NOMO-1 treated with dmso at 0.1 percent for 144 hours (cell line): Measurements from ENCODE around the gene PACS2.

Source experiments
- DNase-seq: peaks from one replicate; lab custom pipeline; 2025; ENCODE audit not compliant: unreplicated experiment; lab: John Stamatoyannopoulos, UW

The PACS2 gene

DNA sequence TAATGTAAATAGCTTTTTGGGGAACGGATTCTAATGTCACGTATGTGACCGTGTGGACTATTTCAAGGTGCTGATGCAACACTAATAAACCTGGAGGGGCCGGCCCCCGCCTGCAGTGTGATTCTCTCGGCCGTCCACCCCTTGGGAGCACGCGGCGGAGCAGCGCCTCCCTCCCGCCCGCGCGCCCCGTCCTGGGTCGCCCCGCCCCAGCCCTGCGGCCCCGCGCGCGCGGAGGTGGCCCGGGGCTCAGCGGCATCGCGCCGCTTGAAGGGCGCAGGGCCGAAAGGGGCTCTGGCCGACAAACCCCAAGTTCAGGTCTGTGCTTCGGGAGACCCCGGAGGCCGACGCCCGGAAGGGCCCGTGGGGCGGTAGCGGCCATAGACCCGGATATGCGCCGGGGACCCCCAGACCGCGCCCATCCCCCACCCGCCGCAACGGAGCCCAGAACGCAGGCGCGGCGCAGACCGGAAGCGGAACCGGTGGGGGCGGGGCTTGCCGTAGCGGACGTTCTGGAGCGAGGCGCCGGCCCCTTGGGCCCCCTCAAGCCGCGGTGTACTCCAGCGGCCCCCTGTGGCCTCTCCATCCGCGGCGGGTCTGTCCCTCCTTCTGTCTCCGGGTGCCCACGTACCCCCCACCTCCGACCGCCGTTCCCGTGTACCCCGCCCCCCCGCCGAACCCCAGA, 83.6 kb downstream of the PACS2 start, which contains the start of gene TEX22:
Gene TEX22, plus strand, starts transcription at position 495 of the 682 bp plus-strand sequence. CDS start 803 bp downstream, outside the sequence.
- peak; percentile 82 for DNase-seq

DNA sequence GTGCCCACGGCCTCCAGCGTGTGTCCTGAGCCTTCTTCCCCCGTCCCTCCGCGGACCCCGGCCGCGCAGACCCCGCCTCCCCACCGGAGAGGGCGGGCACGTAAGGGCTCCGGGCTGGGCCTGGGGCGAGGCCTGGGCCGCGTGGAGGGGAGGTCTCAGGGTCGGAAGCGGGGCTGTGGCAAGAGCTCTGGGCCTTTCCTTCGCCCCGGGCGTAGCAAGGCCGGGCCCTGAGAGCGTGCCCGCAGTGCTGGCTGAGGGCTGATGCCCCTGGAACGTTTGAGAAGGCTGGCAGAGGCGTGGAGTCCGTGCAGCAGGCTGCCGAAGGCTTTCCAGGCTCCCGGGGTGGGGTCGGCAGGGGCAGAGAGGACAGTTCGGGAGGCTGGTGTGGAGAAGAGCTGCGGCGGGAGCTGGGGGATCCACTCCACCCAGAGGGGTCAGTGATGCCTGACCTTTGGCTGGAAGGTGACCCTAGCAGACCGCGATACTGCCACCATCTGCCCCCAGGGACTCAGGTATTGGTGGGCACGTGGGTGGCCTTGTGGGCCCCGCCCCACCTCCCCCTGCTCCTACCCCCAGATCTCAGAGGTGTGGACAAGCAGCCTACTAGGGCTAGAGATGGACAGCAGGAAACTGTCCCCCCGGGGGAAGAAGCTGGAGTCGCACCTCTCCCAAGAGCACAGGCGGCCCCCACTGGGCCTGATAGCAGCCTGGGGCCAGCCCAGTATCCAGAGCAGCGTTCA, 84.3 kb downstream of the PACS2 start:
- DNase-seq = peak; percentile 47

DNA sequence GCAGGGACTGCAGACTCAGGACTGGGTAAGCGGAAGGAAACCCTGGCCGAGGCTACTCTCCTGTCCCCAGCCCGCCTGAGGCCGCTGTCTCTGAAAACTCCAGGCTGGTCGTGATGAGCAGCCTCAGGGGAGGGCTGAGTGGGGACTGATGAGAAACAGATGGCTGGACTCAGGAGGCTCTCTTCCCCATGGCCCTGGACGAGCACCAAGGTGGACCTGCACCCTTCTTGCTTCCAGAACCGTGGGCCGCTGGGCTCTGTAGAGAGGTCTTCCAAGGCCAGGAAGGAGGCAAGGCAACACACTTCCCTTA, 84.9 kb downstream of the PACS2 start:
- DNase-seq = no peak

DNA sequence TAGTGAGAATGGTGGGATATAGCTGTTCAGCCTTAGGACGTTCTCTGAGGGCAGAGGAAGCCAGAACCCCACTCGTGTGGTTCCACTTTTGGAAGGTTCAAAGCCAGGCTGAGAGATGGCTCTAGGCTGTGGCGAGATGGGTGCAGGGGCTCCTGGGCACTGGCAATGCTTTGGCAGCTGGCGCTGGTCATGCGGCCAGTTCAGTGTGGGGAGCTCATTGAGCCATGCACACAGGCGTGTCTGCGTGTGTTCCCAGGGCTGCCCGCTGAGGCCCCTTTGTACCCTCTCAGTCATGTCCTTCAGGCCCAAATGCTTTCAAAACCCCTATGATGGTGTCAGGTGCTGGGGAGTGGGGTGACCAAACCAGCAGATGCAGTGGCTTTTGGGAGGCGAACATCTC, 85.5 kb downstream of the PACS2 start:
- no peak for DNase-seq

DNA sequence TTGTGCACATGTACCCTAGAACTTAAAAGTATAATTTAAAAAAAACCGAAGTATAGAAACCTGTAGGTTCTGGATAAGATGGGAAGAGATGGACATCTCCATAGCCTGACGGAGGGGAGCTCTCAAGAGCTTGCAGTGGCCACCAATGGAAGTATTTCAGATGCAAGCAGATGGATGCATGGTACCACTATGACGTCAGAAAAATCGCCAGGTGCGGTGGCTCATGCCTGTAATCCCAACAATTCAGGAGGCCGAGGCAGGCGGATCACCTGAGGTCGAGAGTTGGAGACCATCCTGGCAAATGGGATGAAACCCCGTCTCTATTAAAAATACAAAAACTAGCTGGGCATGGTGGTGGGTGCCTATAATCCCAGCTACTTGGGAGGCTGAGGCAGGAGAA, 87.2 kb downstream of the PACS2 start:
- DNase-seq = no peak

DNA sequence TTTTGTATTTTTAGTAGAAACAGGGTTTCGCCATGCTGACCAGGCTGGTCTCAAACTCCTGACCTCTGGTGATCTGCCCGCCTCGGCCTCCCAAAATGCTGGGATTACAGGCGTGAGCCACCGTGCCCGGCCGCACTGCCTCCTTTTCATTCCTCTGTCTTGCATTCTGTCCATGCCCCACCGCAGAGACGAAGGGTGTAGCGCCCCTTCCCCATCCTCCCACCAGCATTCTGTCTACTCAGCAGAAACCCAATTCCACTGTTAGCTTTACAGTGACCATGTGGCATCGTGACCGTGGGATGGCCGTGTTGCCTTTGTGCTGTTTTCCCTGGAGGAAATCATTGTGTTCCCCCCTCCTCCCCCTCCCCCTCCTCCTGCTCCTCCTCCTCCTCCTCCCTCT, 94.0 kb downstream of the PACS2 start:
- no peak for DNase-seq

DNA sequence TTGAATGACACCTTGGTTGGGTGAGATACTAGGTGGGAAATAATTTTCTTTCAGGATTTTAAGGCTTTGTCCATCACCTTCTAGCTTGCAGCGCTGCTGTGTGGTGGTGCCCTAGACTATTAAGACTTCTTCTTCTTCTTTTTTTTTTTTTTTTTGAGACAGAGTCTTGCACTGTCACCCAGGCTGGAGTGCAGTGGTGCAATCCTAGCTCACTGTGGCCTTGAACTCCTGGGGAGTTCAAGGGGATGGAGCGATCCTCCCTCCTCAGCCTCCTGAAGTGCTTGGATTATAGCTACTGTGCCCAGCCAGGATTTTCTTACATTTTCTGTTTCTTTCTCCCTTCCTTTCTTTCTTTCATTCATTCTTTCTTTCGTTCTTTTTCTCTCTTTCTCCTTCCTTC, 94.8 kb downstream of the PACS2 start:
- no peak for DNase-seq

DNA sequence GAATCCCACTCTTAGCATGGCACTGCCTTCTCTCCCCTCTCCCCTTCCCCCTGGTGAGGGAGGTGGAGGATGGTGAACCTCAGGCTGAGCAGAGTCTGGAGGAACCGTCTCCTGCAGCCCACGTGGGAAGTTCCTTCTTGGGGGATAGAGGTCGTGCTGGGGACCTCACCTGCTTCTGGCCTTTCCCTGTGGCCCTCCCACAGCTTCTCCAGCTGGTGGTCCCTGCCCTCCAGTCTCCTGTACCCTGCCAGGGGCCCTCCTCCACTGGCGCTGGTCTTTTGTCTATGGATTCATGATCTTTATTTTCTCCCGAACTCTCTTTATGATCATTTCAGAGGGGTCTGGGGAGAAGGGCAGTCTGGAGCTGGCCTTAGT, 96.1 kb downstream of the PACS2 start:
- no peak for DNase-seq

DNA sequence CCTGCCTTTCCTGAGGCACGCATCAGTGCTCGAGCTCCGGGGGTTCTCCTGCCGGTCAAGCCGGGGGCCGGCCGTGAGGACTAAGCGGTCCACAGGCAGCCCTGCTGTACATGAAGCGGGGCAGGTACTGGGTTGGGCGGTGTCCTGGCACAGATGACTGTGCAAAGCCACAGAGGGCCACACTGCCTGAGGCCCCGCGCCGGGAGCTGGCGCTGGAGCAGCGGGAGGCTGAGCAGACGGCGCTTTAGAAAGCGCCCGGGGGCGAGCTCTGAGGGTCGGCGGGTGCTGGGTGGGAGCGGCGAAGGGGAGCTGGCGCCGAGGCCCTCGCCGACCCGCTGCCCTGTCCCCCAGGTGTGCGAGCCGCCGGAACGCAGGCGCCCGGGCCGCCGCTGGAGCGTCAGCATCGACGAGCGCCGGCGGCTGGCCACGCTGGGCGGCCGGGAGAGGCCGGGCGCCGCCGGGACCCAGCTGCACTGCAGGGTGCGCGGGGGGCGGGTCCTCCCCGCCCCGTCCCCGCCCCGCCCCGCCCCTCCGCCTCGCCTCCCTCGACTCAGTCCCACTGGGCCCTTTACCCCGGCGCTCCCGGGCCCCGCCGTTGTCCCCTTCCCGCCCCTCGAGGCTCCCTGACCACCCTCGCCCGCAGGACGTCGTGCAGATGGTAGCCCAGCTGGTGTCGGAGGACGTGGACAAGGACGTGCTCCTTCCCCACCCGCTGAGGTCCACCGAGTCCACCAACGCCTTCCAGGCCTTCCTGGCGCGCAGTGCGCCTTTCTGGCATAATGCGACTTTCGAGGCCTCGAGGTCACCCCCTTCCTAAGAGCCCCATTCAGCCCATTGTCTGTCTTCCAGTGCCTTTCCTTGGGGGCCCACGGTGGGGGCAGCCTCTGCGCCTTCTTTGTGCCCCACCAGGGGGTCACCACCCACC, 96.7 kb downstream of the PACS2 start:
- DNase-seq = no peak

DNA sequence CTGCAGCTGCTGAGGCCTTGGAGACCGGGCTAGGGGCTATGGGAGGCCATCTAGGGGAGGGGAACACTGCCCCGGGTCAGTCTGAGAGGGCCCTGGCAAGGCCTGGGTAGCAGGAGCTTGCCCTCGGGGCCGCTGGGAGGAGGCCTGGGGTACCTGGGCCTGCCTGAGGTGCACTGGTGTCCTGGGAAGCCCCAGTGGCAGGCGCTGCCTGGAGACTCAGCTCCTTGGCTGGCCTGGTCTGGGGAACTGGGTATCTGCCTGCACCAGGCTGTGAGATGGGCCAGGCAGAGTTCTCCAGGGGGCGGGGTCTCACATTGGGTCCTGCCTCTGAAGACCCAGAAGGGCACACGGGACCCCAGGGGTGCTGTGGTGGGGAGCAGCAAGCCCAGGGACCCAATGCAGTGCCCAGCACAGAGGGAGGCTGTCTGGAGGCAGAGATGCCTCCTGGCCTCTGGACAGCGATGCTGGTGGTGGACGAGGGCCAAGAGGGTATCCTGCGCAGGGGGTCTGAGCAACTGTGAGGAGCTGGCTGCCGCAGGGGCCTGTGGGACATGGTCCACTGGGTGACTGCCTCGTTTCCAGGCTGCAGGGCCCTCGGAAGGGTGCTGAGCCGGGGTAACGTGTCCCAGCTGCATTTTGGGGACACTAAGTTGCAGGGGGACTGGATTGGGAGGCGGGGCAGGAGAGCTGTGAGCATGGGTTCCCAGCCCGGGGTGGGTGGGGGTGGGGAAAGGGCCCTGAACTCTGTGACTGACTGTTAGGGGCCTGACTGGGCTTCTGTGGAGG, 97.6 kb downstream of the PACS2 start:
- DNase-seq = no peak

DNA sequence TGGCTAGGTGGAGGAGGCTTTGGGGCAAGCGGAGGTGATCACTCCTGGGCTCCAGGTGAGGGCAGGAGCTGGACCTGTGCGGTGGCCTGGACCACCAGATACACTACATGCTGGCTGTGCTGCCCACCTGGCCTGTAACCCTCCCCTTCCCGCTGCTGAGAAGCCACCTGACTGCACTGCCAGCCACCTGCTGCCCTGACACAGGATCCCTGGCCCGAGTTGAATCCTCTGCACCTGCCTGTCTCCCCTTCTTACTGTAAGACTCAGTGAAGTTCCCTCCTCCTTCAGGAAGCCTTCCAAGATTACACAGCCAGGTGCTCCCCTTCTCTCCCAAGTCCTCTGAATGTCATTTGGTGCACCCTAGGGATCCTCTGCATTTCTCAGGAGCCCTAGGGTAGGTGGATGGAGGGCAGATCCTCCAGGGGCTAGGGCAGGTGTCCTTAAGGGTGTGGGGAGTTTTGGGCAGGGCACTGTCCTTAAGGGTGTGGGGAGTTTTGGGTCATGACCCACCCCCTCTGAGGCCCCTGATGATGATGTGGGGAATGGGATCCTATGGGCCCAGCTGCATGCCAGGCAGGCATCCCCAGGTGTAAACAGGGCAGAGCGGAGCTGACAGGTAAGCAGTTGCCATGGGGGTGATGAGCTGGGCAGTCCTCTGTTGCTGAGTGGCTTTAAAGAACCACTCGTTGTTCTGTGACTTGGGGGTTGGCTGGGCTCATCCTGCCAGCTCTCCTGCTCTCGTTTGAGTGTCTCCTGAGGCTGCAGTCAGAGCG, 98.4 kb downstream of the PACS2 start:
- no peak for DNase-seq

DNA sequence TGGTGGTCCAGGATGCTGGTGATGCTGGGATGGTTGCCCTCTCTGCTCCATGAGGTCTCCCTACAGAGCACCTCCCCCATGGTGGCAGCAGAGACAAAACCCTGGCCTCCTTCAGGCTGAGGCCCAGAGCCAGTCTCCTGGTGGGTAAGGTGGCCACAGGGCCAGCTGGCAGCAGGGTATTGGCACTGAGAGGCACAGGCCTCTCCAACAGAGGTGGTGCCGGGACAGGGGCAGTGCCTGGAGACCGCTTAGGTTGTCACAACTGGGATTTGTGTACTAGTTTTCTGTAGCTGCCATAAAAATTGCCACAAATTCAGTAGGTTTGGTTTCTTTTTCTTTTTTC, 99.0 kb downstream of the PACS2 start:
- no peak for DNase-seq

DNA sequence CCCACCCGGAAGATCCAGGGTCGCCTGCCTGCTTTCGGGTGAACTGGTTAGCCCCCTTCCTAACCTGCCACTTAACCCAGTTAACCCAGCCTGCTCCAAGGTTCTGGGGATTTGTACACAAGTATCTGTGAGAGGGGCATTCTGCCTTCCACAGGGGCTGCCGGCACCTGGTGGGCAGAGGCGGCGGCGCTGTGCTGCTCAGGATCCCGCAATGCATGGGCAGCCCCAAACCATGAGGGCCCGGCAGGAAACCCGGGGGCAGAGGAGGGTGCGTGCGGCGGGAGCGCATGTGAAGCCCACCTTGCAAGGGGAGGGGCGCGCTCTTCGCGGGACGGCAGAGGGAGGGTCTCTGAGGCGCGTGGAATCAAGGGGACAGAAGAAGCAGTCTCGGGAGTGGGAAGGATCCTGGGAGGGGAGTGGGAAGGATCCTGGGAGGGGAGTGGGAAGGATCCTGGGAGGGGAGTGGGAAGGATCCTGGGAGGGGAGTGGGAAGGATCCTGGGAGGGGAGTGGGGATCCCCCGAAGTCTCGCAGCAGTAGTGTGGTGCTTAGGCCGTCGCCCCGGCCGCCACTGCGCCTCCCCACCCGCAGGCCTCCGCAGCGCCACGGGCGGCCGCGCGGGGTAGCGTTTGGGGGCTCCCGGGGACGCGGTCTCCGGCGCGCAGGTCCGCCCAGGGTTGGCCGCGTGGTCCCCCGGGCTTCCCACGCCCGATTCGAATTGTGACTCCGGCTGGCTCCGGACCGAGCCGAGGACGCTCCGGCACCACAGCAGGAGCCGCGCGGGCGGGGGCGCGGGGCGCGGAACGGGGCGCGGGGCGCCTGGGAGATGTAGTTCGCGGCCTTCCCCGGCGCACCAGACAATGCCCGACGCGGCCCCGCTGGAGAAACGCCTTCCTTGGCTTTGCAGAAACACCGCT, 100.2 kb downstream of the PACS2 start:
- no peak for DNase-seq

DNA sequence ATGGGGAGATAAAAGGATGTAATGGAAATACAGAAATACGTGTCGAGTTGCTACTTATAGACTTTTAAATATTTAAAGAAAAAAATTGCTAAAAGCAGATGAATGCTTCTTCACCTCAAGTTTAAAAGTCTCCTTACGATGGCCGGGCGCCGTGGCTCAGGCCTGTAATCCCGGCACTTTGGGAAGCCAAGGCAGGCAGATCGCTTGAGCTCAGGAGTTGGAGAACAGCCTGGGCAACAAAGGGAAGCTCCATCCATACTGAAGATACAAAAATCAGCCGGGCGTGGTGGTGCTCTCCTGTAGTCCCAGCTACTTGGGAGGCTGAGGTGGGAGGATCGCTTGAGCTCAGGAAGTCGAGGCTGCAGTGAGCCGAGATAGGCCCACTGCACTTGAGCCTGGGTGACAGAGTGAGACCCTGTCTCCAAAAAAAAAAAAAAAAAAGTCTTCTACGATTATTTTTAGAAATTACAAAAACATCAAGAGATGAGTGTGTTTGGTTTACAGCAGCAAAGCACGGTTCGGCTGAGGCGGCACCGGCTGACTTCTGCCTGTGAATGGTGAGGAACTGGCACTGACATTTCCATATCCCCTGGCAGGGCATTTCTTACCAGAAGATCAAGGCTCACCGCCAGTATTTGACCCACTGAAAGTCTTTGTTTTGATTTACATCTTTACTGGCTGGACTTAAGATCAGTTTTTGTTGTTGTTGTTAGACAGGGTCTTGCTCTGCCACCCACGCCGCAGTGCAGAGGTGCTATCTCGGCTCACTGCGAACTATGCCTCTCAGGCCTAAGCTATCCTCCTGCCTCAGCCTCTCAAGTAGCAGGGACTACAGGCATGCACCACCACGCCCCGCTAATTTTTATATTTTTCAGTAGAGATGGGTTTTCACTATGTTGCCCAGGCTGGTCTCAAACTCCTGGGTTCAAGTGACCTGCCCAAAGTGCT, 101.2 kb downstream of the PACS2 start:
- DNase-seq = no peak

DNA sequence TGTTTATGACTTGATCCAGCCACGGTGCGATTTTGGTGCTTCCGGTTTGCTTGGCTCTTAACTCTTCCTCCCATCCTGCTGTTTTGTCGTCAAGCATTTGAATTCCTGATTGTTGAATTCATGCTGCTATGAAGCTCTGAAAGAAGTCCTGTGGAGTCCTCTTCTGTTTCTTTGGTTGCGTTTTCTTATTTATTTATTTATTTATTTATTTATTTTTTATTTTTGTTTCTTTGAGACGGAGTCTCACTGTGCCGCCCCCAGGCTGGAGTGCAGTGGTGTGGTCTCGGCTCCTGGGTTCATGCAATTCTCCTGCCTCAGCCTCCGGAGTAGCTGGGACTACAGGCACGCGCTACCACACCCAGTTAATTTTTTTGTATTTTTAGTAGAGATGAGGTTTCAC, 102.1 kb downstream of the PACS2 start:
- DNase-seq = no peak

DNA sequence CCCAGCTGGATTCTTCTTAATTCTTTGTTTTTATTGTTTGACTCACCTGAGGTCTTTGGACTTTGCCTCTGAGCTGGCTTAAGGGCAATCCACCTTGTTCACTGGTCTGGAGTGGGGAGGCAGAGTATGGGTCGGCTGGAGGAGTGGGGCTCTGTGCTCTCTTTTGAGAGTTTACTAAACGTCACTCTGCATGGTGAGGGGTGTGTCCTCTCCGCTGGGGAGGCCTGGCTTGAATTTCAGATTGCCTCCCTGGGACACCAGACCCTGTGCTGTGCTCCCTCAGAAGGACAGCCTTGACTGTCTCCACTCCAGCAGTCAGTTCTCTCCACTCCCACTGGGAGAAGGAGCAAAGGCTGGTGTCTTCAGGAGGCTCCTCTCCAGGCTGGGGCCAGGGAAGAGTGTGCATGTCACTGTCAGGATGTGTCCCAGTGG, 103.2 kb downstream of the PACS2 start:
- no peak for DNase-seq

DNA sequence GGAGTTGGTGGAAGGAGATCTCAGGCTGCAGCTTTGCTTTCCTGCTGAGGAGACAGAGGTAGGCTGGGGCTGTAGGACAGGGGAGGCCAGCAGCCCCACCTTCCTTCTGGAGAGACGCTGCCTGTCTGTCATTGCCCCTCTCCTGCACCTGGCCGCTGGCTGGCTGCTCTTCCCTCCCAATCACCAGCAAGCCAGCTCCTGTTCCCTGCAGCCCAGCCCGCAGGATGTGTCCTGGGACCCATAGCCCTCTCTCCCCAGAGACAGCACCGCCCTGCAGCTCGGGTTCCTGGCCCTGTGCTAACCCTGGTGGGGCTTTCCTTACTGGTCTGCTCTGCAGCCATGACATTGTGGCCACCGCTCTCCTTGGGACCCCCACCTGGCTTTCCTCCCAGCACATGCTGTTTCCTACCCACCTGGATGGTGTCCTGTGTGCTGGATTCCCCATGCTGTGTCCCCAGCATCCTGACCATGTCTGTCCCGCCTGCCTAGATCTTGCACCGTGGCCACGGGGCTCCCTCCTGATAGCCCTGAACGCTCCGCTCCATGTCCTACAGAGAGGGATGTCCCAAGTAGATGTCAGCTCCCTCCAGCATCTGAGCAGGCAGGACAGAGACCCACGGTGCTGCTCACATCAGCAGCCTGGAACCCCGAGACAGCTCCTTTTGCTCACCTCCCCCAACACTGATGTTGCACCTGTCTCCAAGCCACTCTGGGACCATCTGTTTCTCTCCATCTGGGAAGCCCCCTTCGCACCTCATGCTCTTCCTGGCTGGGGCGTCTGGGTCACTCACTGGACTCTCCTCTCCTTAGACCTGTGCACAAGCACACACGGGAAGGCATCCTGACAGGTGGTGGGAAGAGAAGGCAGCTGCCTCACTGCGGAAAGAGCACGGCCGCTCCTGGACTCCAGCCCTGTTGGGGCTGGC, 104.0 kb downstream of the PACS2 start:
- DNase-seq = no peak
